Middle frontal gyrus (tissue), 1 donor: ENCODE results near the gene RCOR3.
"Not testable (repeated sequence)": the region's sequence is repeated elsewhere in the genome, so short reads cannot be mapped to it uniquely, and the experiment has no call there.

Source experiments
- DNase-seq: peaks from one replicate; pipeline ENCODE4 v3.0.0-alpha.2; 2015; ENCODE audit warnings: low spot score; ENCODE audit errors: extremely low spot score

RCOR3 gene

GRCh38 chr1:211258756-211259637, at the start of gene RCOR3:
Gene RCOR3 (plus strand): TSS chr1:211259366. CDS start chr1:211259561, 195 bp downstream.
- peak; percentile 70 for DNase-seq

DNA sequence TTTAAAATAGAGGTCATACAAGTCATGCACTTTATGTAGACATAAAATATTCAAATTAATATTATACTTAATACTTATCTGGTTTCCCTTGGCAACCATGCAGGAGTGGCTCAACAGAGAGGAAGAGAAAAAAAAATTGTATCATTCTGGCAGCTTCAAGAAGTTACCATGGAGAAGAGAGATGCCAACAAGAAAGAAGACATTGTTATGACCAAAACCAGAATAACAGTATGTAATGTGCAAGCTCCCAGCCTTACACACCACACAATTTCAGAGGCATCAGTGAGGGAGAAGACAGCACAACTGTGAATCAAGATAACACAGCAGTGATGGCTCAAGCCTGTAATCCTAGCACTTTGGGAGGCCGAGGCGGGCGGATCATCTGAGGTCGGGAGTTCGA, 49.1 kb upstream of the RCOR3 start:
- DNase-seq, result no peak

DNA sequence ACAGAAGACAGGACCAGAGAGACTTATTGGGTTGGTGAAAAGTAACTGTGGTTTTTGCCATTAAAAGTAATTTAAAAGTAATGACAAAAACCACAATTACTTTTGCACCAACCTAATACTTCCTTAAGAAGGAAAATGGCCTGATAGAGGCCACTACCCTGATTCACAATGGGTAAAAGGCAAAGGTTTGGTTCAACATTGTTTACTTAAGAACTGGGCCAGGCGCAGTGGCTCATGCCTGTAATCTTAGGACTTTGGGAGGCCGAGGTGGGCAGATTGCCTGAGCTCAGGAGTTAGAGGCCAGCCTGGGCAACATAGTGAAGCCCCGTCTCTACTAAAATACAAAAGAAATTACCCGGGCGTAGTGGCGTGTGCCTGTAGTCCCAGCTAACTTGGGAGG, 48.2 kb upstream of the RCOR3 start:
- DNase-seq, result no peak

- no peak for DNase-seq
These were observed 45.5 kb upstream of the RCOR3 start for GRCh38 chr1:211213702-211214101.

GRCh38 chr1:211215577-211215976, 43.6 kb upstream of the RCOR3 start:
- no peak for DNase-seq

GRCh38 chr1:211217392-211217791, 41.8 kb upstream of the RCOR3 start:
- DNase-seq, result no peak

GRCh38 chr1:211222469-211223234, 36.5 kb upstream of the RCOR3 start:
- DNase-seq, result not testable (repeated sequence)

- not testable (repeated sequence) for DNase-seq
These were observed 30.4 kb upstream of the RCOR3 start for GRCh38 chr1:211228573-211229364.

DNA sequence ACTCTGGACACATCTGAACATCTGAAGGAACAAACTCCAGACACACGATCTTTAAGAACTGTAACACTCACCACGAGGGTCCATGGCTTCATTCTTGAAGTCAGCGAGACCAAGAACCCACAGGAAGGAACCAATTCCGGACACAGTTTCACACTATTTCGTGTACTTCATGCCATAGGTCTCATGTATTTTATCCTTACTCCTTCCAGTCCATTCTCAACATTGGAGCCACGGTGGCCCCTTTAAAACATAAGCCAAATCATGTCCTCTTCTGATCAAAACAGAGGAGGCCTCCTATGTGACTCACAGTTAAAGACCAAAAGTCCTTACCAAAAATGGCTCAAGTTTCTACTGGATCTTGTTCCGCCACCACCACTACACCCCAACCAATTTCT, 29.8 kb upstream of the RCOR3 start:
- no peak for DNase-seq

GRCh38 chr1:211231873-211232272, 27.3 kb upstream of the RCOR3 start:
- DNase-seq, result no peak

DNA sequence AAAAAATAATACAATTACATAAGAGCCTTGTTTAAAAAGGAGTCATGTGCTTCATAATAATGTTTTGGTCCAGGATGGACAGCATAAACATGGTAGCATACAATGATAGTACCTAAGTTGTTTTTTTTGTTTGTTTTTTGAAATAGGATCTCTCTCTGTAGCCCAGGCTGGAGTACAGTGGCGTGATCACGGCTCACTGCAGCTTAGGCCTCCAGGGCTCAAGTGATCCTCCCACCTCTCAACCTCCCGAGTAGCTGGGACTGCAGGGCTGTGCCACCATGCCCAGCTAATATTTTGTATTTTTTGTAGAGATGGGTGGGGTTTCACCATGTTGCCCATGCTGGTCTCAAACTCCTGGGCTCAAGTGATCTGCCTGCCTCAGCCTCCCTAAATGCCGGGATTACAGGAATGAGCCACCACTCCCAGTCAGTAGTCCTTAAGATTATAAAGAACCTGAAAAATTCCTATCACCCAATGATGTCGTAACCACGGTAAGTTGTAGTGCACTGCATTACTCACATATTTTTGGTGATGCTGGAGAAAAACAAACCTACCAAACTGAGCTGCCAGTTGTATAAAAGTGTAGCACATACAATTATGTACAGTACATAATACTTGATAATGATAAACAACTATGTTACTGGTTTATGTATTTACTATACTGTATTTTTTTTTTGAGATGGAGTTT, 22.4 kb upstream of the RCOR3 start:
- DNase-seq, result no peak

GRCh38 chr1:211237579-211237978, 21.6 kb upstream of the RCOR3 start:
- no peak for DNase-seq

DNA sequence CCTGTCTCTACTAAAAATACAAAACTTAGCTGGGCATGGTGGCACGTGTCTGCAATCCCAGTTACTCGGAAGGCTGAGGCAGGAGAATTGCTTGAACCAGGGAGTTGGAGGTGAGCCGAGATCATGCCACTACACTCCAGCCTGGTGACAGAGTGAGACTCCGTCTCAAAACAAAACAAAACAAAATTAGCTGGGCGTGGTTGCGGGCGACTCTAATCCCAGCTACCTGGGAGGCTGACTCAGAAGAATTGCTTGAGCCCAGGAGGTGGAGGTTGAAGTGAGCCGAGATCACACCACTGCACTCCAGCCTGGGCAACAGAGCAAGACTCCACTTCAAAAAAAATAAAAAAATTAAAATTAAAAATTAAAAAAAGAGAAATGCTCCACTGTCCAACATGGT, 18.6 kb upstream of the RCOR3 start:
- not testable (repeated sequence) for DNase-seq

DNA sequence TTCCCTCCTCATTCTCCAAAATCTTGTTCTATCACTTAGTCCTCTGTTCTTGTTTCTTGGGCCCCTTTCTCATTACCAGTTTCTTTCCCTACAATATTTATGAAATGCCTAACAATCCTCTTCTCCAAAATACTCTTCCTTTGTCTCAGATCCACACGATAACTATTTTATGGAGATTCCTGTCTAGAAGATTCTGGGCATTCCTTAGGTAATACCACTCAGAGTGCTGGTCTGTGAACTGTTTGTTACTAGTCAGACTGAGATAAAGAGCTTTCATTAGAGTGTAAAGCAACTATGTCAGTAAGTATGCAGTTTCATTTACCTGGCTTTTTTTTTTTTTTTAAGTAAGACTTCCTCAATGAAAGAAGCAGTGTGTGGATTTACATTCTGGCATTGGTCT, 18.1 kb upstream of the RCOR3 start:
- no peak for DNase-seq

GRCh38 chr1:211243639-211244038, 15.5 kb upstream of the RCOR3 start:
- DNase-seq, result not testable (repeated sequence)

DNA sequence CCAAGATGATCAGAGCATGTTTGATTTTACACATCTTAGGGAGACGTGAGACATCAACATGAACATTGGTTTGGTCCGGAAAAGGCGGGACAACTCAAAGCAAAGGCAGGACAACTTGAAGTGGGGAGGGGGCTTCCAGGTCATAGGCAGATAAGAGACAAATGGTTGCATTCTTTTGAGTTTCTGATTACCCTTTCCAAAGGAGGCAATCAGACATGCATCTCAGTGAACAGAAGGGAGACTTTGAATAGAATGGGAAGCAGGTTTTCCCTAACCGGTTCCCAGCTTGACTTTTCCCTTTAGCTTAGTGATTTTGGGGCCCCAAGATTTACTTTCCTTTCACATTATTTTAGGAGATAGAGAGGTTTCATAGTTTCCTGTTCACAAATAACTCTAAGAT, 12.6 kb upstream of the RCOR3 start:
- not testable (repeated sequence) for DNase-seq

DNA sequence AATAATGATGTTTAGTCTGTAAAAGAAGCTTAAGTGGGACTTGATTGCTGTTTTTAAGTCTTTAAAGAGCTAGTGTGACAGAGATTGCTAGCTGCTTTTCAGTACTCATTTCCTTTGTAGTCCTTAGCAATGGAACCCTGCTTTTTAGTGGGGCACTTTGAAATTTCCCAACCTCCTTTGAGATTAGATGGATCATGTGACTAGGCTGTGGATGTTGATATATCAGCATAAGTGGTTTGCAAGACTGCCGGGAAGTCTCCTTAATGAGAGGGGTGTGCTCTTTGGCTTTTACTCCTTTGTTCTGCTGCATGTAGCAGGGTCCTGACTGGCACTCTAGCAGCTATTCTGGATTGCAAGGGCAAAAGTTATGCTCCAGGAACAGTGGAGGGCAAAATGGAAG, 11.2 kb upstream of the RCOR3 start:
- no peak for DNase-seq

DNA sequence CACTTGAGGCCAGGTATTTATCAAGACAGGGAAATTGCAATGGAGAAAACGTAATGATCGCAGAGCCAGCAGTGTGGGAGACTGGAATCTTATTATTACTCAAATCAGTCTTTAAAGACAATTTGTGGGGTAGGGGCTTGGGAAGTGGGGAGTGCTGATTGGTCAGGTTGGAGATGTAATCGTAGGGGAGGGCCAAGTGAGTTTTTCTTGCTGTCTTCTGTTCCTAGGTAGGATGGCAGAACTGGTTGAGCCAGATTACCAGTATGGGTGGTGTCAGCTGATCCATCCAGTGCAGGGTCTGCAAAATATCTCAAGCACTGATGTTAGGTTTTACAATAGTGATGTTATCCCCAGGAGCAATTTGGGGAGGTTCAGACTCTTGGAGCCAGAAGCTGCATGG, 9.6 kb upstream of the RCOR3 start:
- DNase-seq, result not testable (repeated sequence)

- DNase-seq, result no peak
These were observed 1.3 kb upstream of the RCOR3 start for GRCh38 chr1:211257826-211258225.

DNA sequence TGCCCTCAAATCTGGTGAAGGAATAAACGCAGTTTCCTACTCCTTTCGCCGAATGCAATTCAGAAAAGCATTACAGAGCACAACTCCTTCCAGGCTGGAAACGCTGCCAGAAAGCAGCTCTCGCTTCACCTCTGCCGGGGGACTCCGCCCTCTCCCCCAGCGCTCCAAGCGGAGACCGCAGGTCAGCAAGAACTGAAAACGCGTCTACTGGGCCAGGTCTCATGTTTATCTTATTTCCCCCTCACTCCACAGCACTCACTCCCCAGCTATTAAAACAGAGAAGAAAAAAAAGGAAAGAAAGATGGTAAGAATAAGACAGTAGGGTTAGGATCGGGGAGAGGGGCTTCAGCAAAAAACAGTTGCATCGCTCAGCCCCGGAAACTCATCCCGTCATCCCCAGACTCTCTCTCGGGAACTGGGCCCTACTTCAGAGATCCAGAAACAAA, 833 bp upstream of the RCOR3 start:
- no peak for DNase-seq

DNA sequence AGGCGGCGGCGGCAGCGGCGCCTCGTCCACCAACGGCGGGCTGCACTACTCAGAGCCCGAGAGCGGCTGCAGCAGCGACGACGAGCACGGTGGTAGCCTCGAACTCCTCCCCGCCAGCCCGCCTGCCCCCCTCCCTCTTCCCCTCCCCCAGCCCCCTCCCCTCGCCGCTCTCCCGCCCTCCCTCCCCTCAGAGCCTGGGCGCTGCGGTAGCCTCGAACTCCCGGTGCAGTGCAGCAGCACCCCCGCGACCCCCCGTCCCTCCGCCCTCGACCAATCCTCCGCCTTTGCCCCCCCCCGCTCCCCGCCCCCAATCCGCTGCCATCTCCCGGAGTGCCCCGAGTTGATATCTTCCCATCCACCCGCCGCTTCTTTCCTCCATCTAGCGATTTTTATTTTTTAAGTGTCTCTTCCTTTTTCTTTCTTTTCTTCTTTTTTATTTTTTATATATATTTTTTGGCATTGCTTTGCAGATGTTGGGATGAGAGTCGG, 516 bp downstream of the RCOR3 start:
- no peak for DNase-seq
